K562 (cell line): ENCODE measurements around the gene HOXA9. TPM values are rescaled to one million over a fixed set of nuclear protein-coding genes. Genes with fewer than 3 reads are reported as not detected.

Experiments
- ATAC-seq: fragments of 200-7000 bp; cut with Tn5 transposase; 3 replicates; pipeline ENCODE4 v1.9.1; 2020; ENCODE audit warnings: moderate library complexity
- BruUV-seq: library from RNA; stranded (reverse); fragments of 400-500 nt; replicated peaks from 2 replicates; lab custom pipeline; 2021; lab: Mats Ljungman, UMichigan
- CTCF ChIA-PET: fragments of 300-600 bp; formaldehyde crosslinking; extraction: SDS; loops from one replicate; lab custom pipeline; 2021; ENCODE audit warnings: low intra/inter-chr PET ratio; lab: Yijun Ruan, JAX
- POLR2A ChIA-PET: fragments of 300-600, 350-650 bp; sonication (Branson Sonifier 250); formaldehyde crosslinking; extraction: SDS; loops from one replicate; lab custom pipeline; 2021; ENCODE audit warnings: antibody characterized with exemption, inconsistent platforms; lab: Yijun Ruan, JAX
- DNase-seq, 4 experiments: peaks; one replicate each; pipeline versions ENCODE4 v3.0.0 to v3.0.0-alpha.2; 2011 to 2018; ENCODE audit warnings: low spot score in 3 of 4, mixed read lengths in 3 of 4; ENCODE audit errors: extremely low read depth in 1 of 4
- FAIRE-seq: peaks from 2 replicates; lab custom pipeline; 2011; peaks lifted over from hg19 to GRCh38; lab: Jason Lieb, UNC
- H2AFZ ChIP-seq: 2 replicates; pipeline ENCODE4 v1.6.0; 2011; ENCODE audit warnings: low read depth, low read length, control low read depth, inconsistent platforms
- H3K27ac ChIP-seq: fragments of 200-600 bp; 3 replicates; pipeline ENCODE4 v1.8.0; 2011; ENCODE audit warnings: low read depth, mild to moderate bottlenecking, control low read depth, inconsistent platforms, low read length, moderate library complexity, mixed read lengths; ENCODE audit errors: extremely low read depth
- H3K27me3 ChIP-seq, 2 experiments: fragments of 300-600 bp in 1 of 2; 2 replicates in 1 of 2; 3 replicates in 1 of 2; pipeline versions ENCODE4 v1.6.0 to v1.8.0; 2011; ENCODE audit warnings: inconsistent platforms in 2 of 2, low read length in 2 of 2, mild to moderate bottlenecking in 1 of 2, mixed read lengths in 1 of 2, moderate library complexity in 1 of 2; ENCODE audit not compliant: control insufficient read depth in 2 of 2, insufficient read depth in 2 of 2
- H3K36me3 ChIP-seq: fragments of 300-600 bp; 3 replicates; pipeline ENCODE4 v1.8.0; 2011; ENCODE audit warnings: mild to moderate bottlenecking, low read length, inconsistent platforms; ENCODE audit not compliant: control insufficient read depth, insufficient read depth
- H3K4me1 ChIP-seq, 2 experiments: fragments of 200-600 bp in 1 of 2; replicated peaks in 1 of 2; 2 replicates in 1 of 2; 3 replicates in 1 of 2; pipeline versions ENCODE4 v1.5.1 to v1.8.0; 2011; ENCODE audit warnings: inconsistent platforms in 2 of 2, low read length in 2 of 2, mild to moderate bottlenecking in 1 of 2, mixed read lengths in 1 of 2, moderate library complexity in 1 of 2; ENCODE audit not compliant: control insufficient read depth in 2 of 2, insufficient read depth in 2 of 2
- H3K4me2 ChIP-seq: 2 replicates; pipeline ENCODE4 v1.6.1; 2011; ENCODE audit warnings: low read length, control low read depth, inconsistent platforms, mixed read lengths; ENCODE audit not compliant: insufficient read depth
- H3K4me3 ChIP-seq: fragments of 200-600 bp; sonication (generic), shearing (Covaris generic); 2 replicates; pipeline ENCODE4 v1.5.1; 2016; ENCODE audit warnings: control low read depth, inconsistent platforms
- H3K79me2 ChIP-seq: fragments of 200-600 bp; 3 replicates; pipeline ENCODE4 v1.8.0; 2011; ENCODE audit warnings: low read length, inconsistent platforms; ENCODE audit not compliant: control insufficient read depth, insufficient read depth
- H3K9ac ChIP-seq, 2 experiments: 2 replicates each; pipeline versions ENCODE4 v1.6.0 to v1.6.1; 2011; ENCODE audit warnings: low read depth in 2 of 2, low read length in 2 of 2, control low read depth in 1 of 2, inconsistent platforms in 1 of 2, mild to moderate bottlenecking in 1 of 2, mixed read lengths in 1 of 2; ENCODE audit not compliant: insufficient read depth in 1 of 2
- H3K9me1 ChIP-seq: one replicate; pipeline ENCODE4 v1.6.0; 2011; ENCODE audit warnings: inconsistent platforms, mild to moderate bottlenecking, low read length, moderate library complexity; ENCODE audit not compliant: control insufficient read depth, insufficient read depth
- H3K9me3 ChIP-seq: replicated peaks from 2 replicates; pipeline ENCODE4 v1.5.1; 2011; ENCODE audit warnings: low read depth, low read length, inconsistent platforms; ENCODE audit not compliant: control insufficient read depth, insufficient read depth
- H4K20me1 ChIP-seq: replicated peaks from 2 replicates; pipeline ENCODE4 v1.6.1; 2011; ENCODE audit warnings: low read length, inconsistent platforms, mixed read lengths; ENCODE audit not compliant: control insufficient read depth, insufficient read depth
- E2F4 ChIP-seq: sonication (generic); formaldehyde crosslinking; IDR thresholded peaks from 2 replicates; pipeline ENCODE4 v1.8.0; 2022; ENCODE audit warnings: mild to moderate bottlenecking, low read depth, missing genetic modification reagents
- ESRRA ChIP-seq: fragments of 450-650 bp; IDR thresholded peaks from 2 replicates; pipeline ENCODE4 v1.6.1; 2014; ENCODE audit warnings: low read depth, mild to moderate bottlenecking, moderate library complexity, borderline replicate concordance
- HES1 ChIP-seq: fragments of 450-650 bp; IDR thresholded peaks from 2 replicates; pipeline ENCODE4 v1.6.1; 2016; ENCODE audit warnings: low read depth, mild to moderate bottlenecking, moderate library complexity
- NFATC3 ChIP-seq: fragments of 450-650 bp; IDR thresholded peaks from 2 replicates; pipeline ENCODE4 v1.6.1; 2017; ENCODE audit warnings: mild to moderate bottlenecking
- SETDB1 ChIP-seq: IDR thresholded peaks from one replicate; pipeline ENCODE4 v1.6.1; 2012; ENCODE audit warnings: low read length, control low read depth, inconsistent platforms
- TEAD2 ChIP-seq: fragments of 450-650 bp; IDR thresholded peaks from 2 replicates; pipeline ENCODE4 v1.6.1; 2016; ENCODE audit warnings: missing genetic modification characterization, control low read depth, missing compliant biosample characterization
- ZNF124 ChIP-seq: sonication (generic); formaldehyde crosslinking; IDR thresholded peaks from 2 replicates; pipeline ENCODE4 v1.8.1; 2022; ENCODE audit warnings: missing genetic modification reagents
- WGBS: fragments of 100-300 bp; shearing (Covaris generic); methylation state at CpG from one replicate; pipeline ENCODE4 v1.1.6; 2016; ENCODE audit warnings: low coverage, mixed read lengths; ENCODE audit not compliant: insufficient coverage; ENCODE audit errors: missing lambda C conversion rate; 5-methylcytosine and 5-hydroxymethylcytosine counted together
- in situ Hi-C: fragments of 300-500 bp; cut with MboI; formaldehyde crosslinking; loops from 4 replicates; pipeline ENCODE4 v1.15.0; 2018; ENCODE audit warnings: inconsistent platforms, mixed read lengths
- intact Hi-C: fragments of 100-400 bp; cut with micrococcal nuclease; formaldehyde crosslinking; loops from 2 replicates; pipeline ENCODE4 v1.14.2; 2022
- polyA plus RNA-seq, 8 experiments: library from polyadenylated mRNA; depleted of rRNA in 4 of 8; stranded (reverse) in 5 of 8; unstranded in 3 of 8; fragments of >200 nt; fragmentation: Nextera tagmentation in 2 of 8; fragmentation: Illumina TruSeq in 1 of 8; extraction: Ambion mirVana in 2 of 8; extraction: Trizol in 1 of 8; gene quantifications; 2 replicates each; pipeline versions ENCODE4 v1.2.1 to v1.2.3, GENCODE V29; 2011 to 2014; ENCODE audit warnings: inconsistent platforms in 1 of 8, missing spikeins in 1 of 8
- total RNA-seq, 7 experiments: library from RNA; depleted of rRNA in 6 of 7; stranded (reverse); fragments of >200 nt in 6 of 7; fragmentation: Illumina TruSeq in 2 of 7; extraction: Trizol in 2 of 7; gene quantifications; 2 replicates each; pipeline versions ENCODE4 v1.2.1 to v1.2.3, GENCODE V29; 2011 to 2021; ENCODE audit warnings: low replicate concordance in 1 of 7
- TF ChIP-seq, protein P1 (sequence below): fragments of 250-450 bp; sonication (Bioruptor Pico); IDR thresholded peaks from 2 replicates; pipeline ENCODE4 v1.5.0; 2021; ENCODE audit warnings: mild to moderate bottlenecking, borderline replicate concordance

HOXA9 gene
- total and polyA plus RNA-seq, 9 of the 15 experiments (the other 6 are each of a cell fraction or from before 2014, with no cell fraction given), result not detected

- Histone ChIP-seq H4K20me1 (peaks cover 6% of the 10 kb centered on the region; the same call in 1 of the 2 replicates), H3K79me2 (no peaks in the 10 kb centered on the region), H3K4me2 (no peak overlapping the region), H3K4me1 (peaks cover 0 to 16% of the 10 kb centered on the region in 2 experiments; a peak in 2 of 5 replicates), H3K9me3 (no peaks in the 10 kb centered on the region), H3K4me3 (no peak overlapping the region), H2AFZ (no peak overlapping the region), H3K27me3 (peaks cover 40 to 66% of the 10 kb centered on the region in 2 experiments), H3K27ac (no peak overlapping the region), H3K9me1 (no peaks in the 10 kb centered on the region), H3K9ac (no peak overlapping the region), H3K36me3 (no peaks in the 10 kb centered on the region)
- no peak for ATAC-seq
- no TSS peak for BruUV-seq
- no peak for FAIRE-seq
- no peak for DNase-seq
- POLR2A ChIA-PET, result interaction anchor here (0.7 kb wide), 1 partner anchor 669 kb away, joined by 3 read pairs; no protein-coding TSS in a partner anchor
- CTCF ChIA-PET, result no interaction called here
- 4% methylated on average over 8 of the region's 12 CpGs for WGBS
- intact Hi-C loops (no loop called here), in situ Hi-C loops (no loop called here)
- TF ChIP-seq ESRRA (no peak), SETDB1 (no peak), TEAD2 (tag) (no peak), ZNF124 (CRISPR knock-in tag) (no peak), HES1 (no peak), E2F4 (no peak), NFATC3 (no peak)
- TF ChIP-seq, protein P1, sequence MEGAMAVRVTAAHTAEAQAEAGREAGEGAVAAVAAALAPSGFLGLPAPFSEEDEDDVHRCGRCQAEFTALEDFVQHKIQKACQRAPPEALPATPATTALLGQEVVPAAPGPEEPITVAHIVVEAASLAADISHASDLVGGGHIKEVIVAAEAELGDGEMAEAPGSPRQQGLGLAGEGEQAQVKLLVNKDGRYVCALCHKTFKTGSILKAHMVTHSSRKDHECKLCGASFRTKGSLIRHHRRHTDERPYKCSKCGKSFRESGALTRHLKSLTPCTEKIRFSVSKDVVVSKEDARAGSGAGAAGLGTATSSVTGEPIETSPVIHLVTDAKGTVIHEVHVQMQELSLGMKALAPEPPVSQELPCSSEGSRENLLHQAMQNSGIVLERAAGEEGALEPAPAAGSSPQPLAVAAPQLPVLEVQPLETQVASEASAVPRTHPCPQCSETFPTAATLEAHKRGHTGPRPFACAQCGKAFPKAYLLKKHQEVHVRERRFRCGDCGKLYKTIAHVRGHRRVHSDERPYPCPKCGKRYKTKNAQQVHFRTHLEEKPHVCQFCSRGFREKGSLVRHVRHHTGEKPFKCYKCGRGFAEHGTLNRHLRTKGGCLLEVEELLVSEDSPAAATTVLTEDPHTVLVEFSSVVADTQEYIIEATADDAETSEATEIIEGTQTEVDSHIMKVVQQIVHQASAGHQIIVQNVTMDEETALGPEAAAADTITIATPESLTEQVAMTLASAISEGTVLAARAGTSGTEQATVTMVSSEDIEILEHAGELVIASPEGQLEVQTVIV (CRISPR knock-in tag), result no peak
Observed at GRCh38 chr7:27116962-27117886, 48.1 kb downstream of the HOXA9 start.
